WTC11 (cell line): ENCODE data around the gene SETX.

Experiments
- ESRRA ChIP-seq: sonication (generic); formaldehyde crosslinking; IDR thresholded peaks from 2 replicates; pipeline ENCODE4 v1.8.1; 2022; ENCODE audit warnings: mild to moderate bottlenecking, missing genetic modification reagents, borderline replicate concordance
- MYBL2 ChIP-seq: sonication (generic); formaldehyde crosslinking; IDR thresholded peaks from 2 replicates; pipeline ENCODE4 v1.8.1; 2023; ENCODE audit warnings: mild to moderate bottlenecking, moderate library complexity, missing genetic modification reagents
- NR1H2 ChIP-seq: sonication (generic); formaldehyde crosslinking; IDR thresholded peaks from 2 replicates; pipeline ENCODE4 v1.9.0; 2021; ENCODE audit warnings: mild to moderate bottlenecking, moderate library complexity, missing genetic modification reagents
- ZBTB21 ChIP-seq: sonication (generic); formaldehyde crosslinking; IDR thresholded peaks from 2 replicates; pipeline ENCODE4 v1.8.1; 2023; ENCODE audit warnings: mild to moderate bottlenecking, missing genetic modification reagents, borderline replicate concordance
- ZNF232 ChIP-seq: sonication (generic); formaldehyde crosslinking; IDR thresholded peaks from 2 replicates; pipeline ENCODE4 v1.8.0; 2022; ENCODE audit warnings: mild to moderate bottlenecking, missing genetic modification reagents
- ZNF423 ChIP-seq: fragments of 250-450 bp; sonication (Bioruptor Pico); IDR thresholded peaks from 2 replicates; pipeline ENCODE4 v2.1.2; 2022; ENCODE audit warnings: mild to moderate bottlenecking, moderate library complexity
- TF ChIP-seq, protein P1 (sequence below): fragments of 200-600 bp; IDR thresholded peaks from 2 replicates; pipeline ENCODE4 v1.8.0; 2022; ENCODE audit warnings: antibody characterized with exemption
- TF ChIP-seq, protein P2 (sequence below): sonication (generic); formaldehyde crosslinking; conservative IDR thresholded peaks from 2 replicates; pipeline ENCODE4 v1.8.1; 2022; ENCODE audit warnings: mild to moderate bottlenecking, missing genetic modification reagents
- TF ChIP-seq, protein P3 (sequence below): sonication (generic); formaldehyde crosslinking; conservative IDR thresholded peaks from 2 replicates; pipeline ENCODE4 v1.8.1; 2023; ENCODE audit warnings: mild to moderate bottlenecking, low read depth, missing genetic modification reagents, moderate library complexity
- TF ChIP-seq, protein P4 (sequence below): sonication (generic); formaldehyde crosslinking; IDR thresholded peaks from 2 replicates; pipeline ENCODE4 v1.8.0; 2022; ENCODE audit warnings: mild to moderate bottlenecking, missing genetic modification reagents
- TF ChIP-seq, protein P5 (sequence below): sonication (generic); formaldehyde crosslinking; IDR thresholded peaks from 2 replicates; pipeline ENCODE4 v1.8.1; 2023; ENCODE audit warnings: mild to moderate bottlenecking, missing genetic modification reagents, moderate library complexity
- TF ChIP-seq, protein P6 (sequence below): sonication (generic); formaldehyde crosslinking; IDR thresholded peaks from 2 replicates; pipeline ENCODE4 v1.8.1; 2023; ENCODE audit warnings: mild to moderate bottlenecking, missing genetic modification reagents
- TF ChIP-seq, protein P7 (sequence below): sonication (generic); formaldehyde crosslinking; IDR thresholded peaks from 2 replicates; pipeline ENCODE4 v1.8.1; 2022; ENCODE audit warnings: low read depth, mild to moderate bottlenecking, moderate library complexity, missing genetic modification reagents, borderline replicate concordance

DNA sequence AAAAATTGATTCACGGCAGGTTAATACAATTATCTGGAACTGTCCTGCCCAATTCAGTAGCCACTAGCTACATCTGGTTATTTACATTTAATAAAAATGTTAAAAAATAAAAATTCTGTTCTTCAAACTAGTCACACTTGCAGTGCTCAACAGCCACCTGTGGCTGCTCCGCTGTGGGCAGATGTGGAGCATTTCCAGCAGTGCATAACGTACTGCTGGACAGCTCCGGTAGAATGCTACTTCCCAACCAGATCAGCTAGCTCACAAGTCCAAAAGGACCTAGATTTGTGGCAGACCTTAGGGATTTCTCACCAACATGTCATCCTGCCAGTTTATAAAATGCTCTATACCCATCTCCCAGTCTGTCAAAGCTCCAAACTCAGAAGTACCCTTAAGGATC, 42.8 kb downstream of the SETX start:
- TF ChIP-seq MYBL2 (CRISPR knock-in tag) (no peak), ZNF232 (CRISPR knock-in tag) (no peak), ESRRA (CRISPR knock-in tag) (no peak), ZNF423 (CRISPR knock-in tag) (no peak), NR1H2 (CRISPR knock-in tag) (no peak), ZBTB21 (CRISPR knock-in tag) (no peak)
- TF ChIP-seq, protein P1, sequence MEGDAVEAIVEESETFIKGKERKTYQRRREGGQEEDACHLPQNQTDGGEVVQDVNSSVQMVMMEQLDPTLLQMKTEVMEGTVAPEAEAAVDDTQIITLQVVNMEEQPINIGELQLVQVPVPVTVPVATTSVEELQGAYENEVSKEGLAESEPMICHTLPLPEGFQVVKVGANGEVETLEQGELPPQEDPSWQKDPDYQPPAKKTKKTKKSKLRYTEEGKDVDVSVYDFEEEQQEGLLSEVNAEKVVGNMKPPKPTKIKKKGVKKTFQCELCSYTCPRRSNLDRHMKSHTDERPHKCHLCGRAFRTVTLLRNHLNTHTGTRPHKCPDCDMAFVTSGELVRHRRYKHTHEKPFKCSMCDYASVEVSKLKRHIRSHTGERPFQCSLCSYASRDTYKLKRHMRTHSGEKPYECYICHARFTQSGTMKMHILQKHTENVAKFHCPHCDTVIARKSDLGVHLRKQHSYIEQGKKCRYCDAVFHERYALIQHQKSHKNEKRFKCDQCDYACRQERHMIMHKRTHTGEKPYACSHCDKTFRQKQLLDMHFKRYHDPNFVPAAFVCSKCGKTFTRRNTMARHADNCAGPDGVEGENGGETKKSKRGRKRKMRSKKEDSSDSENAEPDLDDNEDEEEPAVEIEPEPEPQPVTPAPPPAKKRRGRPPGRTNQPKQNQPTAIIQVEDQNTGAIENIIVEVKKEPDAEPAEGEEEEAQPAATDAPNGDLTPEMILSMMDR: no peak
- TF ChIP-seq, protein P2, sequence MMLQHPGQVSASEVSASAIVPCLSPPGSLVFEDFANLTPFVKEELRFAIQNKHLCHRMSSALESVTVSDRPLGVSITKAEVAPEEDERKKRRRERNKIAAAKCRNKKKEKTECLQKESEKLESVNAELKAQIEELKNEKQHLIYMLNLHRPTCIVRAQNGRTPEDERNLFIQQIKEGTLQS (CRISPR knock-in tag): no peak
- TF ChIP-seq, protein P3, sequence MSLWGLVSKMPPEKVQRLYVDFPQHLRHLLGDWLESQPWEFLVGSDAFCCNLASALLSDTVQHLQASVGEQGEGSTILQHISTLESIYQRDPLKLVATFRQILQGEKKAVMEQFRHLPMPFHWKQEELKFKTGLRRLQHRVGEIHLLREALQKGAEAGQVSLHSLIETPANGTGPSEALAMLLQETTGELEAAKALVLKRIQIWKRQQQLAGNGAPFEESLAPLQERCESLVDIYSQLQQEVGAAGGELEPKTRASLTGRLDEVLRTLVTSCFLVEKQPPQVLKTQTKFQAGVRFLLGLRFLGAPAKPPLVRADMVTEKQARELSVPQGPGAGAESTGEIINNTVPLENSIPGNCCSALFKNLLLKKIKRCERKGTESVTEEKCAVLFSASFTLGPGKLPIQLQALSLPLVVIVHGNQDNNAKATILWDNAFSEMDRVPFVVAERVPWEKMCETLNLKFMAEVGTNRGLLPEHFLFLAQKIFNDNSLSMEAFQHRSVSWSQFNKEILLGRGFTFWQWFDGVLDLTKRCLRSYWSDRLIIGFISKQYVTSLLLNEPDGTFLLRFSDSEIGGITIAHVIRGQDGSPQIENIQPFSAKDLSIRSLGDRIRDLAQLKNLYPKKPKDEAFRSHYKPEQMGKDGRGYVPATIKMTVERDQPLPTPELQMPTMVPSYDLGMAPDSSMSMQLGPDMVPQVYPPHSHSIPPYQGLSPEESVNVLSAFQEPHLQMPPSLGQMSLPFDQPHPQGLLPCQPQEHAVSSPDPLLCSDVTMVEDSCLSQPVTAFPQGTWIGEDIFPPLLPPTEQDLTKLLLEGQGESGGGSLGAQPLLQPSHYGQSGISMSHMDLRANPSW (CRISPR knock-in tag): no peak
- TF ChIP-seq, protein P4, sequence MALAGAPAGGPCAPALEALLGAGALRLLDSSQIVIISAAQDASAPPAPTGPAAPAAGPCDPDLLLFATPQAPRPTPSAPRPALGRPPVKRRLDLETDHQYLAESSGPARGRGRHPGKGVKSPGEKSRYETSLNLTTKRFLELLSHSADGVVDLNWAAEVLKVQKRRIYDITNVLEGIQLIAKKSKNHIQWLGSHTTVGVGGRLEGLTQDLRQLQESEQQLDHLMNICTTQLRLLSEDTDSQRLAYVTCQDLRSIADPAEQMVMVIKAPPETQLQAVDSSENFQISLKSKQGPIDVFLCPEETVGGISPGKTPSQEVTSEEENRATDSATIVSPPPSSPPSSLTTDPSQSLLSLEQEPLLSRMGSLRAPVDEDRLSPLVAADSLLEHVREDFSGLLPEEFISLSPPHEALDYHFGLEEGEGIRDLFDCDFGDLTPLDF (CRISPR knock-in tag): no peak
- TF ChIP-seq, protein P5, sequence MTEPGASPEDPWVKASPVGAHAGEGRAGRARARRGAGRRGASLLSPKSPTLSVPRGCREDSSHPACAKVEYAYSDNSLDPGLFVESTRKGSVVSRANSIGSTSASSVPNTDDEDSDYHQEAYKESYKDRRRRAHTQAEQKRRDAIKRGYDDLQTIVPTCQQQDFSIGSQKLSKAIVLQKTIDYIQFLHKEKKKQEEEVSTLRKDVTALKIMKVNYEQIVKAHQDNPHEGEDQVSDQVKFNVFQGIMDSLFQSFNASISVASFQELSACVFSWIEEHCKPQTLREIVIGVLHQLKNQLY (CRISPR knock-in tag): no peak
- TF ChIP-seq, protein P6, sequence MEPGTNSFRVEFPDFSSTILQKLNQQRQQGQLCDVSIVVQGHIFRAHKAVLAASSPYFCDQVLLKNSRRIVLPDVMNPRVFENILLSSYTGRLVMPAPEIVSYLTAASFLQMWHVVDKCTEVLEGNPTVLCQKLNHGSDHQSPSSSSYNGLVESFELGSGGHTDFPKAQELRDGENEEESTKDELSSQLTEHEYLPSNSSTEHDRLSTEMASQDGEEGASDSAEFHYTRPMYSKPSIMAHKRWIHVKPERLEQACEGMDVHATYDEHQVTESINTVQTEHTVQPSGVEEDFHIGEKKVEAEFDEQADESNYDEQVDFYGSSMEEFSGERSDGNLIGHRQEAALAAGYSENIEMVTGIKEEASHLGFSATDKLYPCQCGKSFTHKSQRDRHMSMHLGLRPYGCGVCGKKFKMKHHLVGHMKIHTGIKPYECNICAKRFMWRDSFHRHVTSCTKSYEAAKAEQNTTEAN (CRISPR knock-in tag): no peak
- TF ChIP-seq, protein P7, sequence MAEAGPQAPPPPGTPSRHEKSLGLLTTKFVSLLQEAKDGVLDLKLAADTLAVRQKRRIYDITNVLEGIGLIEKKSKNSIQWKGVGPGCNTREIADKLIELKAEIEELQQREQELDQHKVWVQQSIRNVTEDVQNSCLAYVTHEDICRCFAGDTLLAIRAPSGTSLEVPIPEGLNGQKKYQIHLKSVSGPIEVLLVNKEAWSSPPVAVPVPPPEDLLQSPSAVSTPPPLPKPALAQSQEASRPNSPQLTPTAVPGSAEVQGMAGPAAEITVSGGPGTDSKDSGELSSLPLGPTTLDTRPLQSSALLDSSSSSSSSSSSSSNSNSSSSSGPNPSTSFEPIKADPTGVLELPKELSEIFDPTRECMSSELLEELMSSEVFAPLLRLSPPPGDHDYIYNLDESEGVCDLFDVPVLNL (CRISPR knock-in tag): no peak
